Measurements from ENCODE around the gene KCMF1. TPM values are rescaled to one million over a fixed set of nuclear protein-coding genes. Genes with fewer than 3 reads are reported as not detected.
A peak's percentile ranks its signal among the peaks of the same experiment; 100 is the strongest.

Gene KCMF1
- total RNA-seq (10 to 100 TPM; 50.5 to 71.0 TPM), polyA plus RNA-seq (10 to 100 TPM; 15.8 to 44.4 TPM)
- long read RNA-seq, donor 1, full-length matches to known transcripts = 10 of 23 reads
- long read RNA-seq, donor 1, partial matches to known transcripts = 13 of 23 reads
- long read RNA-seq, donor 1, other reads (novel, unspliced or antisense) = 0 of 23 reads
- long read RNA-seq, donor 2, full-length matches to known transcripts = 1 of 7 reads
- long read RNA-seq, donor 2, partial matches to known transcripts = 6 of 7 reads
- long read RNA-seq, donor 2, other reads (novel, unspliced or antisense) = 0 of 7 reads
- long read RNA-seq, donor 3, full-length matches to known transcripts = 4 of 10 reads
- long read RNA-seq, donor 3, partial matches to known transcripts = 6 of 10 reads
- long read RNA-seq, donor 3, other reads (novel, unspliced or antisense) = 0 of 10 reads
- long read RNA-seq, donor 4, full-length matches to known transcripts = 3 of 3 reads
- long read RNA-seq, donor 4, partial matches to known transcripts = 0 of 3 reads
- long read RNA-seq, donor 4, other reads (novel, unspliced or antisense) = 0 of 3 reads
- long read RNA-seq, donor 5, full-length matches to known transcripts = 16 of 16 reads
- long read RNA-seq, donor 5, partial matches to known transcripts = 0 of 16 reads
- long read RNA-seq, donor 5, other reads (novel, unspliced or antisense) = 0 of 16 reads

DNA sequence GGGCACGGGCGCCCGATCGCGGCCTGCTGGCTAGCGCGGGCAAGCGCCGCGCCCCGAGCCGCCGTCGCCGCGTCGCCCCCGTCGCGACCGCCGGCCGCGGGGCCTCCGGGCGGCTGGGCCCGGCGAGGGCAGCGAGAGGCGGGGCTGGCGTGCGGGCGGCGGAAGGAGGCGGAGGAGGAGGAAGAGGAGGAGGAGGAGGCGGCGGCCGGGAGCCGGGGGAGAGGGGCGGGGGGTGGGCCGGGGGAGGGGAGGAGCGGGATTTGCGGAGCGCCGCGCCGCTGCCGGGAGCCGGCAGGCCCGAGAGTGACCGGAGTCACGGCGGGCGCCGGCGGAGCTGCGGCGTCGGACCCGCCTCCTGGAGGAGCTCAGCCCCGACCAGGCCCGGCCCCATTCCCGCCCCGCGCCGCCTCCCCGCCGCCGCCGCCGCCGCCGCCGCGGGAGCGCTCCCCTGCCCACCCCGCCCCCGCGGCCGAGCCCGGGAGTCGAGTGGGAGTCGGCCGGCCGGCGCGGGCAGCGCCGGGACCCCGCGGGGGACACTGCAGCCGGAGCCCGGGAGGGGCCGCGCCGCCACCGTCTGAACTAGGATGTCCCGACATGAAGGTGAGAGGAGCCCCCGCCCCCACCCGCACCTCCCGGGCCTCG, at the start of gene KCMF1:
TSS of gene KCMF1 (plus strand) at position 294 of the 642 bp plus-strand sequence. CDS start at position 585, 291 bp downstream.
- Histone ChIP-seq H3K27ac (ENCODE audit: low read depth in 1 of 2, low read length in 1 of 2) (peak within 1 kb of the TSS; percentile 97), H3K27me3 (ENCODE audit: control insufficient read depth in 3 of 3, insufficient read depth in 3 of 3, low read length in 2 of 3) (no peaks in the 10 kb centered on the region), H3K9me3 (ENCODE audit: control insufficient read depth in 4 of 4, insufficient read depth in 3 of 4, low read length in 3 of 4) (no peaks in the 10 kb centered on the region), H3K36me3 (ENCODE audit: control insufficient read depth in 4 of 4, insufficient read depth in 4 of 4, low read length in 4 of 4) (peaks cover 0 to 3% (median 1%) of the 10 kb centered on the region in 4 donors), H3K9ac (ENCODE audit: insufficient read depth in 1 of 2, low read length in 2 of 2) (peak within 1 kb of the TSS; percentile 83 to 95), H3K4me1 (ENCODE audit: control insufficient read depth in 5 of 5, insufficient read depth in 5 of 5, low read length in 5 of 5) (peaks cover 6 to 35% (median 23%) of the 10 kb centered on the region in 5 donors), H3K4me3 (peak within 1 kb of the TSS; percentile 95)
- DNase-seq (peak; percentile 72 to 86 (median 85)), ATAC-seq (ENCODE audit: insufficient read depth, low FRiP score) (peak; percentile 76)
- WGBS, 2 donors = 0% methylated on average over 25 to 100 of the region's 102 CpGs
- no peak for TF ChIP-seq CTCF (IDR thresholded peaks at IDR 0.05; ENCODE audit: control extremely low read depth, extremely low read depth)

GRCh38 chr2:84923009-84923408, 48.0 kb upstream of the KCMF1 start:
- Histone ChIP-seq H3K9me3 (ENCODE audit: control insufficient read depth in 4 of 4, insufficient read depth in 3 of 4, low read length in 3 of 4) (no peaks in the 10 kb centered on the region), H3K27ac (ENCODE audit: low read depth in 1 of 2, low read length in 1 of 2) (no peak overlapping the region), H3K9ac (ENCODE audit: insufficient read depth in 1 of 2, low read length in 2 of 2) (no peak overlapping the region), H3K4me1 (ENCODE audit: control insufficient read depth in 5 of 5, insufficient read depth in 5 of 5, low read length in 5 of 5) (peaks cover 0 to 8% (median 5%) of the 10 kb centered on the region in 5 donors), H3K4me3 (no peak overlapping the region), H3K36me3 (ENCODE audit: control insufficient read depth in 4 of 4, insufficient read depth in 4 of 4, low read length in 4 of 4) (no peaks in the 10 kb centered on the region), H3K27me3 (ENCODE audit: control insufficient read depth in 3 of 3, insufficient read depth in 3 of 3, low read length in 2 of 3) (no peaks in the 10 kb centered on the region)
- TF ChIP-seq CTCF (IDR thresholded peaks at IDR 0.05; ENCODE audit: control extremely low read depth, extremely low read depth) = no peak
- no peak for DNase-seq
- no peak for ATAC-seq (ENCODE audit: insufficient read depth, low FRiP score)

GRCh38 chr2:84924173-84925106, 46.5 kb upstream of the KCMF1 start:
- no peaks in the 10 kb centered on the region for H3K36me3 ChIP-seq (ENCODE audit: control insufficient read depth in 4 of 4, insufficient read depth in 4 of 4, low read length in 4 of 4)
- peak overlapping the region; percentile 58 to 61 for H3K27ac ChIP-seq (ENCODE audit: low read depth in 1 of 2, low read length in 1 of 2)
- H3K9ac ChIP-seq (ENCODE audit: insufficient read depth in 1 of 2, low read length in 2 of 2) = no peak overlapping the region
- 41 to 43% methylated on average over 9 of the region's 9 CpGs for WGBS, 2 donors
- peak in 1 of 3 donors; percentile 46 for DNase-seq
- no peaks in the 10 kb centered on the region for H3K27me3 ChIP-seq (ENCODE audit: control insufficient read depth in 3 of 3, insufficient read depth in 3 of 3, low read length in 2 of 3)
- no peaks in the 10 kb centered on the region for H3K9me3 ChIP-seq (ENCODE audit: control insufficient read depth in 4 of 4, insufficient read depth in 3 of 4, low read length in 3 of 4)
- no peak overlapping the region for H3K4me3 ChIP-seq
- H3K4me1 ChIP-seq (ENCODE audit: control insufficient read depth in 5 of 5, insufficient read depth in 5 of 5, low read length in 5 of 5) = peaks cover 0 to 8% (median 4%) of the 10 kb centered on the region in 5 donors
- peak; percentile 20 for ATAC-seq (ENCODE audit: insufficient read depth, low FRiP score)
- no peak for TF ChIP-seq CTCF (IDR thresholded peaks at IDR 0.05; ENCODE audit: control extremely low read depth, extremely low read depth)
